ENCODE data around the gene PCA3.

The PCA3 gene

GRCh38 chr9:76744336-76744735, 19.9 kb upstream of the PCA3 start:
- Histone ChIP-seq H3K4me1 (no peaks in the 10 kb centered on the region), H3K9me3 (ENCODE audit: control insufficient read depth, low read length) (no peaks in the 10 kb centered on the region), H3K4me2 (ENCODE audit: low read length) (no peak overlapping the region), H3K4me3 (ENCODE audit: low read depth, low read length) (no peak overlapping the region), H2AFZ (no peak overlapping the region), H3K79me2 (no peaks in the 10 kb centered on the region), H3K27ac (no peak overlapping the region), H3K9ac (no peak overlapping the region), H3K27me3 (ENCODE audit: control insufficient read depth, insufficient read depth, low read length) (no peaks in the 10 kb centered on the region), H3K36me3 (ENCODE audit: control insufficient read depth, insufficient read depth, low read length) (no peaks in the 10 kb centered on the region)
- TF ChIP-seq, protein P1, sequence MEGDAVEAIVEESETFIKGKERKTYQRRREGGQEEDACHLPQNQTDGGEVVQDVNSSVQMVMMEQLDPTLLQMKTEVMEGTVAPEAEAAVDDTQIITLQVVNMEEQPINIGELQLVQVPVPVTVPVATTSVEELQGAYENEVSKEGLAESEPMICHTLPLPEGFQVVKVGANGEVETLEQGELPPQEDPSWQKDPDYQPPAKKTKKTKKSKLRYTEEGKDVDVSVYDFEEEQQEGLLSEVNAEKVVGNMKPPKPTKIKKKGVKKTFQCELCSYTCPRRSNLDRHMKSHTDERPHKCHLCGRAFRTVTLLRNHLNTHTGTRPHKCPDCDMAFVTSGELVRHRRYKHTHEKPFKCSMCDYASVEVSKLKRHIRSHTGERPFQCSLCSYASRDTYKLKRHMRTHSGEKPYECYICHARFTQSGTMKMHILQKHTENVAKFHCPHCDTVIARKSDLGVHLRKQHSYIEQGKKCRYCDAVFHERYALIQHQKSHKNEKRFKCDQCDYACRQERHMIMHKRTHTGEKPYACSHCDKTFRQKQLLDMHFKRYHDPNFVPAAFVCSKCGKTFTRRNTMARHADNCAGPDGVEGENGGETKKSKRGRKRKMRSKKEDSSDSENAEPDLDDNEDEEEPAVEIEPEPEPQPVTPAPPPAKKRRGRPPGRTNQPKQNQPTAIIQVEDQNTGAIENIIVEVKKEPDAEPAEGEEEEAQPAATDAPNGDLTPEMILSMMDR (IDR thresholded peaks at IDR 0.05): no peak

GRCh38 chr9:76751001-76751400, 13.2 kb upstream of the PCA3 start:
- no peak overlapping the region for H3K4me2 ChIP-seq (ENCODE audit: low read length)
- no peak overlapping the region for H3K4me3 ChIP-seq (ENCODE audit: low read depth, low read length)
- no peak overlapping the region for H3K9ac ChIP-seq
- TF ChIP-seq, protein P1 (IDR thresholded peaks at IDR 0.05): no peak
- no peaks in the 10 kb centered on the region for H3K27me3 ChIP-seq (ENCODE audit: control insufficient read depth, insufficient read depth, low read length)
- no peaks in the 10 kb centered on the region for H3K4me1 ChIP-seq
- H3K27ac ChIP-seq: no peak overlapping the region
- no peak overlapping the region for H2AFZ ChIP-seq
- H3K79me2 ChIP-seq: no peaks in the 10 kb centered on the region
- H3K36me3 ChIP-seq (ENCODE audit: control insufficient read depth, insufficient read depth, low read length): no peaks in the 10 kb centered on the region
- H3K9me3 ChIP-seq (ENCODE audit: control insufficient read depth, low read length): no peaks in the 10 kb centered on the region

- H3K36me3 ChIP-seq (ENCODE audit: control insufficient read depth, insufficient read depth, low read length): no peaks in the 10 kb centered on the region
- no peak overlapping the region for H3K4me2 ChIP-seq (ENCODE audit: low read length)
- TF ChIP-seq, protein P1 (IDR thresholded peaks at IDR 0.05): no peak
- H2AFZ ChIP-seq: no peak overlapping the region
- no peaks in the 10 kb centered on the region for H3K9me3 ChIP-seq (ENCODE audit: control insufficient read depth, low read length)
- H3K27ac ChIP-seq: no peak overlapping the region
- no peaks in the 10 kb centered on the region for H3K27me3 ChIP-seq (ENCODE audit: control insufficient read depth, insufficient read depth, low read length)
- no peaks in the 10 kb centered on the region for H3K4me1 ChIP-seq
- no peak overlapping the region for H3K4me3 ChIP-seq (ENCODE audit: low read depth, low read length)
- H3K79me2 ChIP-seq: no peaks in the 10 kb centered on the region
- no peak overlapping the region for H3K9ac ChIP-seq
Observed at GRCh38 chr9:76756268-76756640, 8.0 kb upstream of the PCA3 start.

- Histone ChIP-seq H3K4me2 (ENCODE audit: low read length) (no peak overlapping the region), H2AFZ (no peak overlapping the region), H3K4me1 (no peaks in the 10 kb centered on the region), H3K27ac (no peak overlapping the region), H3K4me3 (ENCODE audit: low read depth, low read length) (no peak overlapping the region), H3K27me3 (ENCODE audit: control insufficient read depth, insufficient read depth, low read length) (no peaks in the 10 kb centered on the region), H3K9ac (no peak overlapping the region), H3K79me2 (no peaks in the 10 kb centered on the region), H3K9me3 (ENCODE audit: control insufficient read depth, low read length) (no peaks in the 10 kb centered on the region), H3K36me3 (ENCODE audit: control insufficient read depth, insufficient read depth, low read length) (no peaks in the 10 kb centered on the region)
- TF ChIP-seq, protein P1 (IDR thresholded peaks at IDR 0.05): no peak
Observed at GRCh38 chr9:76756941-76757673, 7.1 kb upstream of the PCA3 start.

DNA sequence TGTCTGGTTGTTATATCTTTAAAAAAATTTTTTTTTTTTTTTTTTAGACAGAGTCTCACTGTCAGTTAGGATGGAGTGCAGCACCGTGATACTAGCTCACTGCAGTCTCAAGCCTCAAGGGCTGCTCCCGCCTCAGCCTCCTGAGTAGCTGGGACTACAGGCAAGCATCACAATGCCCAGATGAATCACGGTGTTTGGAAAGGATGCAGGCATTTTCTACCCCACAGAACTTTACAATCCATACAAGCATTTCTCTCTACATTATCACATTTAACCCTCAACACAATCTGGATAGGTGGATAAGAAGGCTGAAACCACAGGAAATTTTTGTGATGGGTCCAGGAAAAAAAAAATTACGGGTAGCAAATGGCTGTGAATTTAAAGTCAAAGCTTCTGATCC, 5.8 kb upstream of the PCA3 start:
- H3K4me3 ChIP-seq (ENCODE audit: low read depth, low read length): no peak overlapping the region
- H3K27ac ChIP-seq: no peak overlapping the region

More for the DNA sequence above, 5.8 kb upstream of the PCA3 start:
- Histone ChIP-seq H2AFZ (no peak overlapping the region), H3K79me2 (no peaks in the 10 kb centered on the region), H3K27me3 (ENCODE audit: control insufficient read depth, insufficient read depth, low read length) (no peaks in the 10 kb centered on the region), H3K4me1 (no peaks in the 10 kb centered on the region), H3K9me3 (ENCODE audit: control insufficient read depth, low read length) (no peaks in the 10 kb centered on the region), H3K36me3 (ENCODE audit: control insufficient read depth, insufficient read depth, low read length) (no peaks in the 10 kb centered on the region), H3K9ac (no peak overlapping the region), H3K4me2 (ENCODE audit: low read length) (no peak overlapping the region)
- TF ChIP-seq, protein P1 (IDR thresholded peaks at IDR 0.05): no peak
